GM13977 (cell line): ENCODE results near the gene NQO2.

ENCODE experiments used
- DNase-seq: peaks from one replicate; pipeline ENCODE4 v3.0.0; 2012; ENCODE audit warnings: low spot score
- CTCF ChIP-seq: IDR thresholded peaks from 2 replicates; pipeline ENCODE4 v1.5.1; 2012; ENCODE audit warnings: mild to moderate bottlenecking, control low read depth; ENCODE audit not compliant: insufficient read depth; ENCODE audit errors: extremely low read depth, missing control alignments
- in situ Hi-C: fragments of 300-500 bp; cut with MboI; formaldehyde crosslinking; loops from one replicate; pipeline ENCODE4 v1.12.0; 2022; ENCODE audit warnings: low sequenced_read_pairs, low pct_unique_long_range_greater_than_20kb, mixed read lengths, inconsistent platforms; ENCODE audit not compliant: unreplicated experiment

Gene NQO2

GRCh38 chr6:2976060-2976459, 23.6 kb upstream of the NQO2 start:
- no peak for TF ChIP-seq CTCF
- no peak for DNase-seq
- in situ Hi-C loops: no loop called here

- in situ Hi-C loops: no loop called here
- no peak for DNase-seq
- no peak for TF ChIP-seq CTCF
These were observed 23.1 kb upstream of the NQO2 start for GRCh38 chr6:2976571-2977085.

GRCh38 chr6:2977290-2977689, 22.4 kb upstream of the NQO2 start:
- no peak for TF ChIP-seq CTCF
- no peak for DNase-seq
- in situ Hi-C loops: no loop called here

GRCh38 chr6:2977799-2978590, 21.7 kb upstream of the NQO2 start:
- no peak for TF ChIP-seq CTCF
- no peak for DNase-seq
- in situ Hi-C loops: no loop called here

- in situ Hi-C loops: no loop called here
- no peak for TF ChIP-seq CTCF
- DNase-seq: no peak
These were observed 20.8 kb upstream of the NQO2 start for GRCh38 chr6:2978923-2979322.

- in situ Hi-C loops: no loop called here
- no peak for TF ChIP-seq CTCF
- no peak for DNase-seq
These were observed 19.8 kb upstream of the NQO2 start for GRCh38 chr6:2979819-2980464.
